ENCODE data around the gene DNAH2.
A peak's percentile ranks its signal among the peaks of the same experiment; 100 is the strongest.

DNAH2 gene

GRCh38 chr17:7825206-7825990 lies 107.9 kb downstream of the DNAH2 start:
- Histone ChIP-seq H3K27ac (no peak overlapping the region), H3K4me3 (no peak overlapping the region)
- no peak for DNase-seq (ENCODE audit: low spot score)
- TF ChIP-seq CTCF (IDR thresholded peaks at IDR 0.05), result no peak

GRCh38 chr17:7830616-7831015 lies 113.1 kb downstream of the DNAH2 start:
- peak; percentile 66 for DNase-seq (ENCODE audit: low spot score)
- H3K27ac ChIP-seq, result no peak overlapping the region
- H3K4me3 ChIP-seq, result no peak overlapping the region
- TF ChIP-seq CTCF (IDR thresholded peaks at IDR 0.05), result no peak

DNA sequence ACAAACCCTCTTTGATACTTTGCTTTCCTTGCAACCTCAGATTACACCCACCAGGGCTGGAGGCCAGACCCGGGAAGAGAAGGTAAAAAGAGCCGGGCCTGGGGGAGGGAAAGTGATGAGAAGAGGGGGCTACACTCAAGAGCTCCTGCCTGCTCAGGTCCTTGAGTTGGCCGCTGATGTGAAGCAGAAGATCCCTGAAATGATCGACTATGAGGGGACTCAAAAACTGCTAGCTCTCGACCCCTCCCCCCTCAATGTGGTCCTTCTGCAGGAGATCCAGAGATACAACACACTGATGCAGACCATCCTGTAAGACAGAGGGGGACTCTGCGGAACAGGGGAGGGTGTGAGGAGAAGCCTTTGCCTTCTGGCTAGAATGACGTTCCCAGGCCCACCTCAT lies 113.7 kb downstream of the DNAH2 start:
- H3K4me3 ChIP-seq, result no peak overlapping the region
- no peak for DNase-seq (ENCODE audit: low spot score)
- no peak for TF ChIP-seq CTCF (IDR thresholded peaks at IDR 0.05)
- H3K27ac ChIP-seq, result no peak overlapping the region

DNA sequence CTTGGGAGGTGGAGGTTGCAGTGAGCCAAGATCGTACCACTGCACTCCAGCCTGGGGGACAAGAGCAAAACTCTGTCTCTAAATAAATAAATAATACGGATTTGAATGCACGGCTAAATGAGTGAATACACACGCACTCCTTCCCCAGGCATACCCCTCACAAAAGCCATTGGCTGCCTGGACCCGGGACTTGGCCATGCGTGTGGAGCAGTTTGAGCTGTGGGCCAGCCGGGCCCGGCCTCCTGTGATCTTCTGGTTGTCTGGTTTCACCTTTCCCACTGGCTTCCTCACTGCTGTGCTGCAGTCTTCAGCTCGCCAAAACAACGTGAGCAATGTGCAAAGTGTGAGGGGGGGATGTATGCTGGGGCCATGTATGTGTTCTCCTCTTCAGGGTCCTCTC lies 114.9 kb downstream of the DNAH2 start:
- Histone ChIP-seq H3K27ac (no peak overlapping the region), H3K4me3 (no peak overlapping the region)
- no peak for TF ChIP-seq CTCF (IDR thresholded peaks at IDR 0.05)
- no peak for DNase-seq (ENCODE audit: low spot score)

GRCh38 chr17:7833011-7833794 lies 115.7 kb downstream of the DNAH2 start:
- H3K27ac ChIP-seq, result peak overlapping the region in 1 of 2 donors; percentile 99
- peak; percentile 77 for DNase-seq (ENCODE audit: low spot score)
- peak overlapping the region; percentile 83 for H3K4me3 ChIP-seq
- no peak for TF ChIP-seq CTCF (IDR thresholded peaks at IDR 0.05)

DNA sequence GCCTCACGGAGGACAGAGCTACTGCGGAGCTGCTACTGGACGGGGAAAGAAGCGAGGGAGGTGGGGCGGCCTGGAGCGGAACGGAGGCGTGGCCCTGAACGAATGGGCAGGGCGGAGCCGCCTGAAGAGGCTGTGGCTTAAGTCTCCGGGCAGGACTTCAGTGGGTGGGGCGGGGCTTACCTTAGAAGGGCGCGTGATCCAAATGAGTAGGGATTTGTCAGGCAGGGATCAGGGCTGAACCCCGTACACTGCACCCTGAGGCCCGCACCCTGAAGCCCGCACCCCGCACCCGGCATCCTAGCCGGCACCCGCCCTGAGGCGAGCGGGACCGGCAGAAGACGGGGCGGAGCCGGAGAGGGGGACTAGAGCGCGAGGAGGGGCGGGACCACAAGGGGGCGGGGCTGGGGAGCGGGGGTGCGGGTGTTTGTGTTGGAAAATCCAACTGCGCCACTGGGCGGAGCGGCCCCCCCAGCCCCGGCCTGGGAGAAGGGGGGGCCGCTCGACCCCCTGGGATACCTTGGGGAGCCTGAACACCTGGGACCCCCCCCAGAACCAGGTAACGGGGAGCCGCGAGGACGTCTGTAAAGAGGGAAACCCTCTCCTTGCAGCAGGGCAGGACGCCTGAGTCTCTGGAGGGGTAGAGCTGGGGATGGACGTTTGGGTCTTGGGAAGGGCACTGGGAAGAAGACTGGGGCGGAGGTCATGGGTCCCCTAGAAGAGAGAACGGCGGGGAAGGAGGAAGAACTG lies 116.4 kb downstream of the DNAH2 start, which contains the start of gene KDM6B:
Gene KDM6B (plus strand): TSS at position 423 of the 747 bp plus-strand sequence. CDS start 11,338 bp downstream, outside the sequence.
- Histone ChIP-seq H3K27ac (peak within 1 kb of the TSS; percentile 98 to 99), H3K4me3 (peak within 1 kb of the TSS; percentile 83)
- no peak for TF ChIP-seq CTCF (IDR thresholded peaks at IDR 0.05)
- peak; percentile 96 for DNase-seq (ENCODE audit: low spot score)

Data from coronary artery (tissue), 2 donors.